ENCODE measurements around the gene RAMACL. TPM values are rescaled to one million over a fixed set of nuclear protein-coding genes. Genes with fewer than 3 reads are reported as not detected.

RAMACL gene
- total and polyA plus RNA-seq, 2 donors (not counting 1 experiment from before 2014, with no cell fraction given) = 0.22 to 5.0 TPM

DNA sequence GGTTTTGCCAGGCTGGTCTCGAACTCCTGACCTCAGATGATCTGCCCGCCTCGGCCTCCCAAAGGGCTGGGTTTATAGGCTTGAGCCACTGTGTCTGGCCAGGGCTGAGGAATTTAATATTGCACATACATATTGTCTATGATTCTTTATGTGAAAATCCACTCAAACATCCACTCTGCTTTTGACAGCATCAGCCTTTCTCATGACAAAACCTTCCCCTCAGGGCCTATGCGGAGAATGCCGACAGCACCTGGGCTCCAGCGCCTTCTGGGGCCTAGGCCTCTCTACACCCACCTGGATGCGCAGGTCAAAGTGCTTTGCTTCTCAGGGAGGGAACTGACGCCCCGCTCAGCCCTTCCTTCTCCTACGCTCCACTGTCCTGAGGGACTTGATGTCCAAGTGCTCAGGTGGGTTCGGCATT lies 5.4 kb downstream of the RAMACL start:
- Histone ChIP-seq H2AFZ (ENCODE audit: low read length) (no peak overlapping the region), H3K27me3 (ENCODE audit: control insufficient read depth, insufficient read depth, low read length) (no peaks in the 10 kb centered on the region), H3K4me1 (ENCODE audit: control insufficient read depth, extremely low read depth, insufficient read depth, low read length) (no peaks in the 10 kb centered on the region), H3K9me3 (ENCODE audit: control insufficient read depth, insufficient read depth, low read depth, low read length) (no peaks in the 10 kb centered on the region), H3K4me2 (ENCODE audit: extremely low read depth, insufficient read depth, low read length) (no peak overlapping the region), H3K9ac (ENCODE audit: insufficient read depth, low read length) (no peak overlapping the region), H4K20me1 (ENCODE audit: control insufficient read depth, extremely low read depth, insufficient read depth, low read length) (no peaks in the 10 kb centered on the region), H3K27ac (ENCODE audit: insufficient read depth, low read length) (no peak overlapping the region), H3K4me3 (replicated peaks in 1 of 4; ENCODE audit: control extremely low read depth in 1 of 4, insufficient read depth in 1 of 4, low read depth in 3 of 4, low read length in 4 of 4) (no peak overlapping the region), H3K36me3 (ENCODE audit: control insufficient read depth, insufficient read depth, low read length) (no peaks in the 10 kb centered on the region), H3K79me2 (ENCODE audit: control insufficient read depth, insufficient read depth, low read length) (no peaks in the 10 kb centered on the region)
- no peak for DNase-seq (ENCODE audit: low read depth in 2 of 2)
- TF ChIP-seq EZH2 (IDR thresholded peaks at IDR 0.05; ENCODE audit: low read length, missing control alignments) = no peak
- TF ChIP-seq, protein P1, sequence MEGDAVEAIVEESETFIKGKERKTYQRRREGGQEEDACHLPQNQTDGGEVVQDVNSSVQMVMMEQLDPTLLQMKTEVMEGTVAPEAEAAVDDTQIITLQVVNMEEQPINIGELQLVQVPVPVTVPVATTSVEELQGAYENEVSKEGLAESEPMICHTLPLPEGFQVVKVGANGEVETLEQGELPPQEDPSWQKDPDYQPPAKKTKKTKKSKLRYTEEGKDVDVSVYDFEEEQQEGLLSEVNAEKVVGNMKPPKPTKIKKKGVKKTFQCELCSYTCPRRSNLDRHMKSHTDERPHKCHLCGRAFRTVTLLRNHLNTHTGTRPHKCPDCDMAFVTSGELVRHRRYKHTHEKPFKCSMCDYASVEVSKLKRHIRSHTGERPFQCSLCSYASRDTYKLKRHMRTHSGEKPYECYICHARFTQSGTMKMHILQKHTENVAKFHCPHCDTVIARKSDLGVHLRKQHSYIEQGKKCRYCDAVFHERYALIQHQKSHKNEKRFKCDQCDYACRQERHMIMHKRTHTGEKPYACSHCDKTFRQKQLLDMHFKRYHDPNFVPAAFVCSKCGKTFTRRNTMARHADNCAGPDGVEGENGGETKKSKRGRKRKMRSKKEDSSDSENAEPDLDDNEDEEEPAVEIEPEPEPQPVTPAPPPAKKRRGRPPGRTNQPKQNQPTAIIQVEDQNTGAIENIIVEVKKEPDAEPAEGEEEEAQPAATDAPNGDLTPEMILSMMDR (conservative IDR thresholded peaks at IDR 0.05 in 1 of 2, IDR thresholded peaks at IDR 0.05 in 1 of 2; ENCODE audit: low read depth in 1 of 2, low read length in 2 of 2) = no peak

DNA sequence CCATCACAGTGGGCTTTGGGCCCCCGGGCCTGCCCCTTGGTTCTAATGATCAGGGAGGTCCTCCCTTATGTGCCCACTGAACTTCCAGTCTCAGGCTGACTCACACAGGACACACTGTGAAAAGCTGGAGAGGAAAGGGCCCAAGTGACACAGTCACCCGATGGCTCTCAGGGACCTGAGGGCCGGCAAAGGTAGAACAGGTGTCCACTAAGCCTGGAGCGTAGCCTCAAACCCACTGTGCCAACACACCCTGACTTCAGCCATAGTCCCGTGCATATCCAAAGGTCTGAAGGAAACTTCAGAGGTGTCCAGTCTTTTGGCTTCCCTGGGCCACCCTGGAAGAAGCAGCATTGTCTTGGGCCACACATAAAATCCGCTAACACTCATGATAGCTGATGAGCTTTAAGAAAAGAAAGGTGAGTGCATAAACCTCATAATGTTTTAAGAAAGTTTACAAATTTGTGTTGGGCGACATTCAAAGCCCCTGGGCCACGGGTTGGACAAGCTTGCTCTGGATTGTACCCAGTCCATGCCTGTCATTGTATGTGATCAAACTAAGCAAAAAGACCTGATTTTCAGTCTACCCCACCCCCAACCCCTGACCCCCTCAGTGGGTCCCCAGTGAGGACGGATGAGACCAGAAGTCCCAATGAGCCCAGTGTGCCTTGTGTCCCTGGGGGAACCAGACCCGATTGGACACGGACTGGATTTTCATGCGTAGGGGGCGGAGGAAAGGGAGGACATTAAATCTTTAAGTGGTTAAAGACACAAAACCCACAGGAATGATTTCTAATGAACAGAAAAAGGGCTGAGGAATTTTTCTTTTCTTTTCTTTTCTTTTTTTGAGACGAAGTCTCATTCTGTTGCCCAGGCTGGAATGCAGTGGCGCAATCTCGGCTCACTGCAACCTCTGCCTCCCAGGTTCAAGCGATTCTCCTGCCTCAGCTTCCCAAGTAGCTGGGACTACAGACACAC lies 6.1 kb downstream of the RAMACL start:
- DNase-seq (ENCODE audit: low read depth in 2 of 2) = peak in 1 of 2 donors; percentile 56
- TF ChIP-seq EZH2 (IDR thresholded peaks at IDR 0.05; ENCODE audit: low read length, missing control alignments) = no peak
- TF ChIP-seq, protein P1 (conservative IDR thresholded peaks at IDR 0.05 in 1 of 2, IDR thresholded peaks at IDR 0.05 in 1 of 2; ENCODE audit: low read depth in 1 of 2, low read length in 2 of 2) = no peak
- Histone ChIP-seq H3K9me3 (ENCODE audit: control insufficient read depth, insufficient read depth, low read depth, low read length) (no peaks in the 10 kb centered on the region), H3K4me3 (replicated peaks in 1 of 4; ENCODE audit: control extremely low read depth in 1 of 4, insufficient read depth in 1 of 4, low read depth in 3 of 4, low read length in 4 of 4) (no peak overlapping the region), H3K9ac (ENCODE audit: insufficient read depth, low read length) (no peak overlapping the region), H3K4me1 (ENCODE audit: control insufficient read depth, extremely low read depth, insufficient read depth, low read length) (no peaks in the 10 kb centered on the region), H2AFZ (ENCODE audit: low read length) (no peak overlapping the region), H3K4me2 (ENCODE audit: extremely low read depth, insufficient read depth, low read length) (no peak overlapping the region), H3K79me2 (ENCODE audit: control insufficient read depth, insufficient read depth, low read length) (no peaks in the 10 kb centered on the region), H3K27ac (ENCODE audit: insufficient read depth, low read length) (no peak overlapping the region), H3K27me3 (ENCODE audit: control insufficient read depth, insufficient read depth, low read length) (no peaks in the 10 kb centered on the region), H3K36me3 (ENCODE audit: control insufficient read depth, insufficient read depth, low read length) (no peaks in the 10 kb centered on the region), H4K20me1 (ENCODE audit: control insufficient read depth, extremely low read depth, insufficient read depth, low read length) (no peaks in the 10 kb centered on the region)

DNA sequence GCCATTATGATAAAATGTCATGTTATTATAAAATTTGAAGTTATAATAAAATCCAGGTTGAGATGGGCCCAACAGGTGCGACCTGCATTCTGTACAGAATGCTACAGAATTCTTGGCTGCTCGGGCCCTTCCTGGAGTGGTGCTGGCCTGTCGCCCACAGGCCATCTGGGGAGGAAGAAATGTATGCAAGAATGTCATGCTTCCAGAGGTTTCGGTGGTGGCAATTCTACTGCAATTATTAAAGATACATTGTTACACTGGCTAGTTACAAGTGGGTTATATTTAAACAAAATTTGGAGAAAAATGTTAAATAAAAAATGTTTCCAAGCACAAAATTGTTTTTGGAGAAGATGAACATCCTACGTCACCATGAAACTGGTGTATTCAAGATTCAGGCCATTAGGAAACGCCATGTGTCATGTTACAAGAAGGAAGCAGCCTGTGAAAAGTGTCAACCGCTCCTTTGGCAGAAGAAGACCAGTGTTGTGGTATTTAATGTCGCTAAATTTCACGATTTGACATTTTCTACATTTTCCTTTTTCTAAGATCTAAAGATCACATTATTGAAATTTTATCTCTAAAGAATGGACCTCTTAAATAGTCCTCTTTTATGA lies 7.1 kb downstream of the RAMACL start:
- Histone ChIP-seq H3K27ac (ENCODE audit: insufficient read depth, low read length) (no peak overlapping the region), H3K4me1 (ENCODE audit: control insufficient read depth, extremely low read depth, insufficient read depth, low read length) (no peaks in the 10 kb centered on the region), H3K79me2 (ENCODE audit: control insufficient read depth, insufficient read depth, low read length) (no peaks in the 10 kb centered on the region), H3K27me3 (ENCODE audit: control insufficient read depth, insufficient read depth, low read length) (no peaks in the 10 kb centered on the region), H4K20me1 (ENCODE audit: control insufficient read depth, extremely low read depth, insufficient read depth, low read length) (no peaks in the 10 kb centered on the region), H2AFZ (ENCODE audit: low read length) (no peak overlapping the region), H3K4me2 (ENCODE audit: extremely low read depth, insufficient read depth, low read length) (no peak overlapping the region), H3K9me3 (ENCODE audit: control insufficient read depth, insufficient read depth, low read depth, low read length) (no peaks in the 10 kb centered on the region), H3K9ac (ENCODE audit: insufficient read depth, low read length) (no peak overlapping the region), H3K36me3 (ENCODE audit: control insufficient read depth, insufficient read depth, low read length) (no peaks in the 10 kb centered on the region), H3K4me3 (replicated peaks in 1 of 4; ENCODE audit: control extremely low read depth in 1 of 4, insufficient read depth in 1 of 4, low read depth in 3 of 4, low read length in 4 of 4) (no peak overlapping the region)
- no peak for TF ChIP-seq EZH2 (IDR thresholded peaks at IDR 0.05; ENCODE audit: low read length, missing control alignments)
- TF ChIP-seq, protein P1 (conservative IDR thresholded peaks at IDR 0.05 in 1 of 2, IDR thresholded peaks at IDR 0.05 in 1 of 2; ENCODE audit: low read depth in 1 of 2, low read length in 2 of 2) = no peak
- no peak for DNase-seq (ENCODE audit: low read depth in 2 of 2)

All from fibroblast of lung (primary cell).